NCI-H446 (cell line): ENCODE data around the gene BACE2.
"Not testable (repeated sequence)": the region's sequence is repeated elsewhere in the genome, so short reads cannot be mapped to it uniquely, and the experiment has no call there.

Experiments used
- DNase-seq, 2 experiments: peaks; one replicate each; lab custom pipeline; 2025; lab: John Stamatoyannopoulos, UW

BACE2 gene

GRCh38 chr21:41185802-41186201, 17.8 kb downstream of the BACE2 start:
- no peak for DNase-seq

GRCh38 chr21:41186755-41187536, 19.0 kb downstream of the BACE2 start:
- DNase-seq = no peak

GRCh38 chr21:41187537-41188025, 19.6 kb downstream of the BACE2 start:
- no peak for DNase-seq

GRCh38 chr21:41188486-41189149, 20.7 kb downstream of the BACE2 start:
- no peak for DNase-seq

GRCh38 chr21:41189150-41189745, 21.3 kb downstream of the BACE2 start:
- DNase-seq = no peak

GRCh38 chr21:41192552-41192951, 24.6 kb downstream of the BACE2 start:
- not testable (repeated sequence) for DNase-seq

- DNase-seq = no peak
Measured at GRCh38 chr21:41195311-41195710, 27.4 kb downstream of the BACE2 start.

- DNase-seq = no peak
Measured at GRCh38 chr21:41196993-41197392, 29.0 kb downstream of the BACE2 start.

GRCh38 chr21:41197582-41197981, 29.6 kb downstream of the BACE2 start:
- DNase-seq = no peak

- DNase-seq = not testable (repeated sequence)
Measured at GRCh38 chr21:41198647-41199046, 30.7 kb downstream of the BACE2 start.

- DNase-seq = no peak
Measured at GRCh38 chr21:41199123-41199522, 31.2 kb downstream of the BACE2 start.

- DNase-seq = no peak
Measured at GRCh38 chr21:41199588-41199987, 31.6 kb downstream of the BACE2 start.

GRCh38 chr21:41201385-41201784, 33.4 kb downstream of the BACE2 start:
- no peak for DNase-seq

- no peak for DNase-seq
Measured at GRCh38 chr21:41204736-41205135, 36.8 kb downstream of the BACE2 start.

- no peak for DNase-seq
Measured at GRCh38 chr21:41207401-41208375, 39.7 kb downstream of the BACE2 start.

GRCh38 chr21:41208376-41208763, 40.4 kb downstream of the BACE2 start:
- DNase-seq = no peak

GRCh38 chr21:41209016-41209619, 41.2 kb downstream of the BACE2 start:
- DNase-seq = no peak

- no peak for DNase-seq
Measured at GRCh38 chr21:41210426-41211059, 42.6 kb downstream of the BACE2 start.

GRCh38 chr21:41211060-41211805, 43.3 kb downstream of the BACE2 start:
- no peak for DNase-seq

GRCh38 chr21:41213021-41213420, 45.1 kb downstream of the BACE2 start:
- no peak for DNase-seq
